IMR-90 (cell line): Measurements from ENCODE around the gene ARHGEF37.

Source experiments
- CEBPB ChIP-seq: IDR thresholded peaks from 2 replicates; pipeline ENCODE4 v1.6.1; 2012; ENCODE audit warnings: low read depth, low read length, improper control_type of control experiment
- ELK1 ChIP-seq: fragments of 150-350 bp; IDR thresholded peaks from 2 replicates; pipeline ENCODE4 v1.6.1; 2016; ENCODE audit warnings: low read depth, mild to moderate bottlenecking, low read length, moderate library complexity, borderline replicate concordance
- MXI1 ChIP-seq: IDR thresholded peaks from 2 replicates; pipeline ENCODE4 v1.6.1; 2012; ENCODE audit warnings: low read depth, mild to moderate bottlenecking, low read length, moderate library complexity, borderline replicate concordance
- POLR2A ChIP-seq: IDR thresholded peaks from 2 replicates; pipeline ENCODE4 v1.6.1; 2012; ENCODE audit warnings: mild to moderate bottlenecking, low read depth, low read length
- RFX5 ChIP-seq: IDR thresholded peaks from 2 replicates; pipeline ENCODE4 v1.8.0; 2012; ENCODE audit warnings: low read depth, mild to moderate bottlenecking, low read length, moderate library complexity
- TF ChIP-seq, protein P1 (sequence below): conservative IDR thresholded peaks from 2 replicates; pipeline ENCODE4 v1.5.1; 2012; ENCODE audit warnings: mild to moderate bottlenecking, low read depth, low read length, improper control_type of control experiment
- TF ChIP-seq, protein P2 (sequence below): fragments of 150-350 bp; IDR thresholded peaks from 2 replicates; pipeline ENCODE4 v1.6.1; 2017; ENCODE audit warnings: mild to moderate bottlenecking, antibody characterized with exemption, low read length, low read depth

- TF ChIP-seq CEBPB = peak; percentile 73
- TF ChIP-seq, protein P1, sequence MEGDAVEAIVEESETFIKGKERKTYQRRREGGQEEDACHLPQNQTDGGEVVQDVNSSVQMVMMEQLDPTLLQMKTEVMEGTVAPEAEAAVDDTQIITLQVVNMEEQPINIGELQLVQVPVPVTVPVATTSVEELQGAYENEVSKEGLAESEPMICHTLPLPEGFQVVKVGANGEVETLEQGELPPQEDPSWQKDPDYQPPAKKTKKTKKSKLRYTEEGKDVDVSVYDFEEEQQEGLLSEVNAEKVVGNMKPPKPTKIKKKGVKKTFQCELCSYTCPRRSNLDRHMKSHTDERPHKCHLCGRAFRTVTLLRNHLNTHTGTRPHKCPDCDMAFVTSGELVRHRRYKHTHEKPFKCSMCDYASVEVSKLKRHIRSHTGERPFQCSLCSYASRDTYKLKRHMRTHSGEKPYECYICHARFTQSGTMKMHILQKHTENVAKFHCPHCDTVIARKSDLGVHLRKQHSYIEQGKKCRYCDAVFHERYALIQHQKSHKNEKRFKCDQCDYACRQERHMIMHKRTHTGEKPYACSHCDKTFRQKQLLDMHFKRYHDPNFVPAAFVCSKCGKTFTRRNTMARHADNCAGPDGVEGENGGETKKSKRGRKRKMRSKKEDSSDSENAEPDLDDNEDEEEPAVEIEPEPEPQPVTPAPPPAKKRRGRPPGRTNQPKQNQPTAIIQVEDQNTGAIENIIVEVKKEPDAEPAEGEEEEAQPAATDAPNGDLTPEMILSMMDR = no peak
- TF ChIP-seq, protein P2, sequence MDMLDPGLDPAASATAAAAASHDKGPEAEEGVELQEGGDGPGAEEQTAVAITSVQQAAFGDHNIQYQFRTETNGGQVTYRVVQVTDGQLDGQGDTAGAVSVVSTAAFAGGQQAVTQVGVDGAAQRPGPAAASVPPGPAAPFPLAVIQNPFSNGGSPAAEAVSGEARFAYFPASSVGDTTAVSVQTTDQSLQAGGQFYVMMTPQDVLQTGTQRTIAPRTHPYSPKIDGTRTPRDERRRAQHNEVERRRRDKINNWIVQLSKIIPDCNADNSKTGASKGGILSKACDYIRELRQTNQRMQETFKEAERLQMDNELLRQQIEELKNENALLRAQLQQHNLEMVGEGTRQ = no peak
- no peak for TF ChIP-seq ELK1
- TF ChIP-seq POLR2A = peak; percentile 50; the same call in 1 of the 2 replicates
- no peak for TF ChIP-seq RFX5
- TF ChIP-seq MXI1 = no peak
These were observed 31.1 kb upstream of the ARHGEF37 start for GRCh38 chr5:149550268-149550583.
